ENCODE results near the gene PACS2.

DNA sequence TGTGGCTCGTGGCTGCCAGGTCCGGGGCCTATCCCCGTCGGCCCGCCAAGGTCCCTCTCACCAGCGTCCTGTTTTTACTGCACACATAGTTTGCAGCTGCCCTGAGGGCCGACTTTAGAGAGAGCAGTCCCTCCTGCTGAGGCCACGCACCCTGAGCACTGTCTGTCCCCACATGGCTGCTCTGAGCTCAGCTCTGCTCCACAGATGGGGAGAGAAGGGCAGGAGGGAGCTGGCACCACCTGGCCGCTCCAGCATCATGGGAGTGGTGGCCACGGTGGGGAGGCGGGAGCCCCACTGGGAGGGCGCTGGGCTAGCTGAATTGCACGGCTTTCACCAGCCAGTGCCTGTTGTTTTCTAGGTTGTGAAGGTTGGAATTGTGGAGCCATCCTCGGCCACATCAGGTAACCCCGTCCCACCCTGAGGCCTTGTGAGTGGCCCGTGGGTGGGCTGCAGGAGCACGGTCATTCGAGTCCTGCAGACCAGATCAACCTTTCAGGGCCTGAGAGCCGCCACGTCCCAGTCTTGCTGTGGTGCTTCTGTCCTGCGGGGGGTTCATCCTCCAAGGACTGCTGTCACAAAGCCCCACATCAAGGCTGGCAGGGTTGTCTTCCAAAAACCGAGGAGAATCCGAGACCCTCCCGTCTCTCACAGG lies 76.4 kb downstream of the PACS2 start:
- TF ChIP-seq, protein P1, sequence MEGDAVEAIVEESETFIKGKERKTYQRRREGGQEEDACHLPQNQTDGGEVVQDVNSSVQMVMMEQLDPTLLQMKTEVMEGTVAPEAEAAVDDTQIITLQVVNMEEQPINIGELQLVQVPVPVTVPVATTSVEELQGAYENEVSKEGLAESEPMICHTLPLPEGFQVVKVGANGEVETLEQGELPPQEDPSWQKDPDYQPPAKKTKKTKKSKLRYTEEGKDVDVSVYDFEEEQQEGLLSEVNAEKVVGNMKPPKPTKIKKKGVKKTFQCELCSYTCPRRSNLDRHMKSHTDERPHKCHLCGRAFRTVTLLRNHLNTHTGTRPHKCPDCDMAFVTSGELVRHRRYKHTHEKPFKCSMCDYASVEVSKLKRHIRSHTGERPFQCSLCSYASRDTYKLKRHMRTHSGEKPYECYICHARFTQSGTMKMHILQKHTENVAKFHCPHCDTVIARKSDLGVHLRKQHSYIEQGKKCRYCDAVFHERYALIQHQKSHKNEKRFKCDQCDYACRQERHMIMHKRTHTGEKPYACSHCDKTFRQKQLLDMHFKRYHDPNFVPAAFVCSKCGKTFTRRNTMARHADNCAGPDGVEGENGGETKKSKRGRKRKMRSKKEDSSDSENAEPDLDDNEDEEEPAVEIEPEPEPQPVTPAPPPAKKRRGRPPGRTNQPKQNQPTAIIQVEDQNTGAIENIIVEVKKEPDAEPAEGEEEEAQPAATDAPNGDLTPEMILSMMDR (IDR thresholded peaks at IDR 0.05): no peak
- TF ChIP-seq POLR2A (IDR thresholded peaks at IDR 0.05) (no peak), POLR2AphosphoS5 (IDR thresholded peaks at IDR 0.05) (no peak)

Data from breast epithelium (tissue), 3 donors.